K562 (cell line): ENCODE data around the gene VPS37B. TPM values are rescaled to one million over a fixed set of nuclear protein-coding genes. Genes with fewer than 3 reads are reported as not detected.

Source experiments
- ATAC-seq: fragments of 200-7000 bp; cut with Tn5 transposase; 3 replicates; pipeline ENCODE4 v1.9.1; 2020; ENCODE audit warnings: moderate library complexity
- BruUV-seq: library from RNA; stranded (reverse); fragments of 400-500 nt; replicated peaks from 2 replicates; lab custom pipeline; 2021; lab: Mats Ljungman, UMichigan
- CTCF ChIA-PET: fragments of 300-600 bp; formaldehyde crosslinking; extraction: SDS; loops from one replicate; lab custom pipeline; 2021; ENCODE audit warnings: low intra/inter-chr PET ratio; lab: Yijun Ruan, JAX
- POLR2A ChIA-PET: fragments of 300-600, 350-650 bp; sonication (Branson Sonifier 250); formaldehyde crosslinking; extraction: SDS; loops from one replicate; lab custom pipeline; 2021; ENCODE audit warnings: antibody characterized with exemption, inconsistent platforms; lab: Yijun Ruan, JAX
- DNase-seq, 4 experiments: peaks; one replicate each; pipeline versions ENCODE4 v3.0.0 to v3.0.0-alpha.2; 2011 to 2018; ENCODE audit warnings: low spot score in 3 of 4, mixed read lengths in 3 of 4; ENCODE audit errors: extremely low read depth in 1 of 4
- FAIRE-seq: peaks from 2 replicates; lab custom pipeline; 2011; peaks lifted over from hg19 to GRCh38; lab: Jason Lieb, UNC
- H2AFZ ChIP-seq: 2 replicates; pipeline ENCODE4 v1.6.0; 2011; ENCODE audit warnings: low read depth, low read length, control low read depth, inconsistent platforms
- H3K27ac ChIP-seq: fragments of 200-600 bp; 3 replicates; pipeline ENCODE4 v1.8.0; 2011; ENCODE audit warnings: low read depth, mild to moderate bottlenecking, control low read depth, inconsistent platforms, low read length, moderate library complexity, mixed read lengths; ENCODE audit errors: extremely low read depth
- H3K27me3 ChIP-seq, 2 experiments: fragments of 300-600 bp in 1 of 2; 2 replicates in 1 of 2; 3 replicates in 1 of 2; pipeline versions ENCODE4 v1.6.0 to v1.8.0; 2011; ENCODE audit warnings: inconsistent platforms in 2 of 2, low read length in 2 of 2, mild to moderate bottlenecking in 1 of 2, mixed read lengths in 1 of 2, moderate library complexity in 1 of 2; ENCODE audit not compliant: control insufficient read depth in 2 of 2, insufficient read depth in 2 of 2
- H3K36me3 ChIP-seq: fragments of 300-600 bp; 3 replicates; pipeline ENCODE4 v1.8.0; 2011; ENCODE audit warnings: mild to moderate bottlenecking, low read length, inconsistent platforms; ENCODE audit not compliant: control insufficient read depth, insufficient read depth
- H3K4me1 ChIP-seq, 2 experiments: fragments of 200-600 bp in 1 of 2; replicated peaks in 1 of 2; 2 replicates in 1 of 2; 3 replicates in 1 of 2; pipeline versions ENCODE4 v1.5.1 to v1.8.0; 2011; ENCODE audit warnings: inconsistent platforms in 2 of 2, low read length in 2 of 2, mild to moderate bottlenecking in 1 of 2, mixed read lengths in 1 of 2, moderate library complexity in 1 of 2; ENCODE audit not compliant: control insufficient read depth in 2 of 2, insufficient read depth in 2 of 2
- H3K4me2 ChIP-seq: 2 replicates; pipeline ENCODE4 v1.6.1; 2011; ENCODE audit warnings: low read length, control low read depth, inconsistent platforms, mixed read lengths; ENCODE audit not compliant: insufficient read depth
- H3K4me3 ChIP-seq: fragments of 200-600 bp; sonication (generic), shearing (Covaris generic); 2 replicates; pipeline ENCODE4 v1.5.1; 2016; ENCODE audit warnings: control low read depth, inconsistent platforms
- H3K79me2 ChIP-seq: fragments of 200-600 bp; 3 replicates; pipeline ENCODE4 v1.8.0; 2011; ENCODE audit warnings: low read length, inconsistent platforms; ENCODE audit not compliant: control insufficient read depth, insufficient read depth
- H3K9ac ChIP-seq, 2 experiments: 2 replicates each; pipeline versions ENCODE4 v1.6.0 to v1.6.1; 2011; ENCODE audit warnings: low read depth in 2 of 2, low read length in 2 of 2, control low read depth in 1 of 2, inconsistent platforms in 1 of 2, mild to moderate bottlenecking in 1 of 2, mixed read lengths in 1 of 2; ENCODE audit not compliant: insufficient read depth in 1 of 2
- H3K9me1 ChIP-seq: one replicate; pipeline ENCODE4 v1.6.0; 2011; ENCODE audit warnings: inconsistent platforms, mild to moderate bottlenecking, low read length, moderate library complexity; ENCODE audit not compliant: control insufficient read depth, insufficient read depth
- H3K9me3 ChIP-seq: replicated peaks from 2 replicates; pipeline ENCODE4 v1.5.1; 2011; ENCODE audit warnings: low read depth, low read length, inconsistent platforms; ENCODE audit not compliant: control insufficient read depth, insufficient read depth
- H4K20me1 ChIP-seq: replicated peaks from 2 replicates; pipeline ENCODE4 v1.6.1; 2011; ENCODE audit warnings: low read length, inconsistent platforms, mixed read lengths; ENCODE audit not compliant: control insufficient read depth, insufficient read depth
- CEBPB ChIP-seq: fragments of 450-650 bp; IDR thresholded peaks from 2 replicates; pipeline ENCODE4 v1.6.1; 2016; ENCODE audit warnings: missing genetic modification characterization, missing compliant biosample characterization
- GATAD2B ChIP-seq: fragments of 450-650 bp; IDR thresholded peaks from 2 replicates; pipeline ENCODE4 v1.6.1; 2017; ENCODE audit warnings: mild to moderate bottlenecking, borderline replicate concordance
- HMG20A ChIP-seq: fragments of 450-650 bp; formaldehyde crosslinking; conservative IDR thresholded peaks from 2 replicates; pipeline ENCODE4 v1.4.0; 2020; ENCODE audit warnings: mild to moderate bottlenecking, mixed read lengths
- IFI16 ChIP-seq: fragments of 250-450 bp; sonication (Bioruptor Pico); IDR thresholded peaks from 2 replicates; pipeline ENCODE4 v2.1.2; 2022; ENCODE audit warnings: mild to moderate bottlenecking, inconsistent platforms
- PPARD ChIP-seq: fragments of 250-450 bp; sonication (Bioruptor Pico); IDR thresholded peaks from 2 replicates; pipeline ENCODE4 v1.8.0; 2022; ENCODE audit warnings: inconsistent platforms, mild to moderate bottlenecking, moderate library complexity
- PRPF4 ChIP-seq: fragments of 200-400 bp; formaldehyde crosslinking; IDR thresholded peaks from one replicate; pipeline ENCODE4 v1.6.1; 2017; ENCODE audit warnings: low read length, low read depth, mild to moderate bottlenecking; ENCODE audit not compliant: insufficient read depth, poor library complexity, severe bottlenecking
- SMARCA5 ChIP-seq: fragments of 450-650 bp; IDR thresholded peaks from 2 replicates; pipeline ENCODE4 v1.6.1; 2016
- WGBS: fragments of 100-300 bp; shearing (Covaris generic); methylation state at CpG from one replicate; pipeline ENCODE4 v1.1.6; 2016; ENCODE audit warnings: low coverage, mixed read lengths; ENCODE audit not compliant: insufficient coverage; ENCODE audit errors: missing lambda C conversion rate; 5-methylcytosine and 5-hydroxymethylcytosine counted together
- in situ Hi-C: fragments of 300-500 bp; cut with MboI; formaldehyde crosslinking; loops from 4 replicates; pipeline ENCODE4 v1.15.0; 2018; ENCODE audit warnings: inconsistent platforms, mixed read lengths
- intact Hi-C: fragments of 100-400 bp; cut with micrococcal nuclease; formaldehyde crosslinking; loops from 2 replicates; pipeline ENCODE4 v1.14.2; 2022
- polyA plus RNA-seq, 8 experiments: library from polyadenylated mRNA; depleted of rRNA in 4 of 8; stranded (reverse) in 5 of 8; unstranded in 3 of 8; fragments of >200 nt; fragmentation: Nextera tagmentation in 2 of 8; fragmentation: Illumina TruSeq in 1 of 8; extraction: Ambion mirVana in 2 of 8; extraction: Trizol in 1 of 8; gene quantifications; 2 replicates each; pipeline versions ENCODE4 v1.2.1 to v1.2.3, GENCODE V29; 2011 to 2014; ENCODE audit warnings: inconsistent platforms in 1 of 8, missing spikeins in 1 of 8
- total RNA-seq, 7 experiments: library from RNA; depleted of rRNA in 6 of 7; stranded (reverse); fragments of >200 nt in 6 of 7; fragmentation: Illumina TruSeq in 2 of 7; extraction: Trizol in 2 of 7; gene quantifications; 2 replicates each; pipeline versions ENCODE4 v1.2.1 to v1.2.3, GENCODE V29; 2011 to 2021; ENCODE audit warnings: low replicate concordance in 1 of 7

The VPS37B gene
- total and polyA plus RNA-seq, 9 of the 15 experiments (the other 6 are each of a cell fraction or from before 2014, with no cell fraction given) = 0.28 to 37.4 (median 17.9) TPM

- H3K9ac ChIP-seq = no peak overlapping the region; a peak in 1 of 4 replicates
- TF ChIP-seq GATAD2B (no peak), IFI16 (CRISPR knock-in tag) (no peak), PPARD (CRISPR knock-in tag) (no peak), HMG20A (CRISPR knock-in tag) (no peak)
- H4K20me1 ChIP-seq = no peaks in the 10 kb centered on the region
- WGBS = 57% methylated on average over 11 of the region's 11 CpGs
- DNase-seq (no peak), ATAC-seq (no peak), FAIRE-seq (no peak)
- intact Hi-C loops = no loop called here
- no peaks in the 10 kb centered on the region; the same call in 2 of the 3 replicates for H3K36me3 ChIP-seq
- no peak overlapping the region for H3K27ac ChIP-seq
- ChIA-PET POLR2A (no interaction called here), CTCF (no interaction called here)
- no peaks in the 10 kb centered on the region for H3K79me2 ChIP-seq
- in situ Hi-C loops = no loop called here
- H2AFZ ChIP-seq = no peak overlapping the region
- no peaks in the 10 kb centered on the region for H3K27me3 ChIP-seq
- peaks cover 0 to 9% of the 10 kb centered on the region in 2 experiments; a peak in 1 of 5 replicates for H3K4me1 ChIP-seq
- H3K4me2 ChIP-seq = no peak overlapping the region
- H3K9me1 ChIP-seq = no peaks in the 10 kb centered on the region
- no TSS peak for BruUV-seq
- H3K4me3 ChIP-seq = no peak overlapping the region
- H3K9me3 ChIP-seq = no peaks in the 10 kb centered on the region
Observed at GRCh38 chr12:122927756-122928403, 32.0 kb upstream of the VPS37B start.

GRCh38 chr12:122921917-122922316 is 26.0 kb upstream of the VPS37B start:
- FAIRE-seq (no peak), DNase-seq (no peak), ATAC-seq (no peak)
- TF ChIP-seq CEBPB (tag) (no peak), SMARCA5 (no peak), PRPF4 (no peak)
- peak overlapping the region in 1 of 2 experiments; percentile 73; a peak in 1 of 4 replicates for H3K9ac ChIP-seq
- H3K36me3 ChIP-seq = no peaks in the 10 kb centered on the region
- H3K27ac ChIP-seq = no peak overlapping the region
- H3K4me1 ChIP-seq = peaks cover 0 to 18% of the 10 kb centered on the region in 2 experiments; a peak in 3 of 5 replicates
- no peaks in the 10 kb centered on the region for H3K27me3 ChIP-seq
- in situ Hi-C loops (no loop called here), intact Hi-C loops (no loop called here)
- H3K9me1 ChIP-seq = no peaks in the 10 kb centered on the region
- no peak overlapping the region for H2AFZ ChIP-seq
- no peak overlapping the region for H3K4me3 ChIP-seq
- CTCF ChIA-PET = no interaction called here
- H3K9me3 ChIP-seq = no peaks in the 10 kb centered on the region
- no peaks in the 10 kb centered on the region for H4K20me1 ChIP-seq
- no TSS peak for BruUV-seq
- H3K4me2 ChIP-seq = no peak overlapping the region
- WGBS = 48% methylated on average over 8 of the region's 8 CpGs
- POLR2A ChIA-PET = interaction anchor here (0.8 to 1.5 kb wide), 2 partner anchors 14 to 31 kb away, joined by 3 to 4 read pairs; no protein-coding TSS in a partner anchor
- no peaks in the 10 kb centered on the region for H3K79me2 ChIP-seq
